Gastroesophageal sphincter (tissue), 3 donors: ENCODE results near the gene VPS33A.

Experiments
- EP300 ChIP-seq: sonication (generic); formaldehyde crosslinking; IDR thresholded peaks from one replicate; pipeline ENCODE4 v1.6.1; 2017; ENCODE audit warnings: antibody characterized with exemption, mild to moderate bottlenecking
- POLR2AphosphoS5 ChIP-seq: sonication (generic); formaldehyde crosslinking; IDR thresholded peaks from one replicate; pipeline ENCODE4 v1.6.1; 2017; ENCODE audit warnings: antibody characterized with exemption
- TF ChIP-seq, protein P1 (sequence below), 4 experiments: fragments of 200-600 bp in 2 of 4; fragments of 450-650 bp in 2 of 4; sonication (generic) in 1 of 4; IDR thresholded peaks; one replicate each; pipeline ENCODE4 v1.5.1; 2017 to 2019; ENCODE audit warnings: antibody characterized with exemption in 4 of 4, mild to moderate bottlenecking in 2 of 4, moderate library complexity in 2 of 4

DNA sequence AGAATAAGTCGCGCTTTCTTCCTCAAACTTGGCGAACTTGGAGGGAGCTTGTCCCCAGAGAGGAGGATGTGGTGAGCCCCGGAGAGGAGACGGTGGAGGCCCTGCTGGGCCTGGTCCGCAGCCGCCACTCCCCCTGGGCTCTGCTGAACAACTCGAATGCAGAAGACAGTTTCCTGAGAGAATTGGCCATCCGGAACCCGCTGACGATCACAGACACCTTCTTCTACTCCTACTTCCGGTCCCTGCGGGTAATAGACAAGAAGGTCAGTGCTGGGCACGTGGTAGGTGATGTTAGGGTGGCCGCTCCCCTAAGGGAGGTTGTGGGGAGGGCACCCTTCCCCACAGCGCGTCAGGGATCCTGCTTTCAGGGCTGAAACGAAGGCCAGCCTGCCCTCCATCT lies 81.8 kb downstream of the VPS33A start:
- TF ChIP-seq, protein P1, sequence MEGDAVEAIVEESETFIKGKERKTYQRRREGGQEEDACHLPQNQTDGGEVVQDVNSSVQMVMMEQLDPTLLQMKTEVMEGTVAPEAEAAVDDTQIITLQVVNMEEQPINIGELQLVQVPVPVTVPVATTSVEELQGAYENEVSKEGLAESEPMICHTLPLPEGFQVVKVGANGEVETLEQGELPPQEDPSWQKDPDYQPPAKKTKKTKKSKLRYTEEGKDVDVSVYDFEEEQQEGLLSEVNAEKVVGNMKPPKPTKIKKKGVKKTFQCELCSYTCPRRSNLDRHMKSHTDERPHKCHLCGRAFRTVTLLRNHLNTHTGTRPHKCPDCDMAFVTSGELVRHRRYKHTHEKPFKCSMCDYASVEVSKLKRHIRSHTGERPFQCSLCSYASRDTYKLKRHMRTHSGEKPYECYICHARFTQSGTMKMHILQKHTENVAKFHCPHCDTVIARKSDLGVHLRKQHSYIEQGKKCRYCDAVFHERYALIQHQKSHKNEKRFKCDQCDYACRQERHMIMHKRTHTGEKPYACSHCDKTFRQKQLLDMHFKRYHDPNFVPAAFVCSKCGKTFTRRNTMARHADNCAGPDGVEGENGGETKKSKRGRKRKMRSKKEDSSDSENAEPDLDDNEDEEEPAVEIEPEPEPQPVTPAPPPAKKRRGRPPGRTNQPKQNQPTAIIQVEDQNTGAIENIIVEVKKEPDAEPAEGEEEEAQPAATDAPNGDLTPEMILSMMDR (IDR thresholded peaks at IDR 0.05): no peak
- TF ChIP-seq POLR2AphosphoS5: no peak
- no peak for TF ChIP-seq EP300
